Effector memory CD4-positive, alpha-beta T cell (primary cell): Measurements from ENCODE around the gene ERAS.

Source experiments
- DNase-seq, 3 donors: peaks; one replicate each; pipeline ENCODE4 v3.0.0-alpha.2; 2020
- H3K27ac ChIP-seq: 2 replicates; pipeline ENCODE4 v1.7.0; 2013; ENCODE audit warnings: mild to moderate bottlenecking, low read length, moderate library complexity; ENCODE audit not compliant: insufficient read depth, poor library complexity, severe bottlenecking
- H3K27me3 ChIP-seq: replicated peaks from 2 replicates; pipeline ENCODE4 v1.7.0; 2013; ENCODE audit warnings: mild to moderate bottlenecking, low read length; ENCODE audit not compliant: insufficient read depth, control insufficient read depth, poor library complexity, severe bottlenecking
- H3K36me3 ChIP-seq: 2 replicates; pipeline ENCODE4 v1.7.0; 2013; ENCODE audit warnings: mild to moderate bottlenecking, low read length, moderate library complexity; ENCODE audit not compliant: control insufficient read depth, insufficient read depth
- H3K4me1 ChIP-seq: 2 replicates; pipeline ENCODE4 v1.7.0; 2013; ENCODE audit warnings: low read length, mild to moderate bottlenecking; ENCODE audit not compliant: control insufficient read depth, insufficient read depth, poor library complexity, severe bottlenecking
- H3K4me3 ChIP-seq: 2 replicates; pipeline ENCODE4 v1.7.0; 2013; ENCODE audit warnings: low read length, low read depth, mild to moderate bottlenecking; ENCODE audit not compliant: insufficient read depth, poor library complexity, severe bottlenecking
- H3K9me3 ChIP-seq: 2 replicates; pipeline ENCODE4 v1.7.0; 2013; ENCODE audit warnings: mild to moderate bottlenecking, low read length, moderate library complexity; ENCODE audit not compliant: control insufficient read depth

The ERAS gene

GRCh38 chrX:48786825-48787504 lies 39.3 kb upstream of the ERAS start:
- no peaks in the 10 kb centered on the region for H3K27me3 ChIP-seq
- no peak overlapping the region for H3K4me3 ChIP-seq

GRCh38 chrX:48787505-48788443 lies 38.5 kb upstream of the ERAS start:
- DNase-seq: no peak
- no peaks in the 10 kb centered on the region for H3K4me1 ChIP-seq
- no peaks in the 10 kb centered on the region for H3K27me3 ChIP-seq
- H3K27ac ChIP-seq: no peak overlapping the region
- no peaks in the 10 kb centered on the region for H3K36me3 ChIP-seq
- no peak overlapping the region for H3K4me3 ChIP-seq
- no peaks in the 10 kb centered on the region for H3K9me3 ChIP-seq

More at GRCh38 chrX:48786825-48787504, 39.3 kb upstream of the ERAS start:
- DNase-seq: no peak
- Histone ChIP-seq H3K36me3 (no peaks in the 10 kb centered on the region), H3K27ac (no peak overlapping the region), H3K4me1 (no peaks in the 10 kb centered on the region), H3K9me3 (no peaks in the 10 kb centered on the region)

- Histone ChIP-seq H3K27ac (no peak overlapping the region), H3K4me3 (no peak overlapping the region), H3K27me3 (no peaks in the 10 kb centered on the region), H3K36me3 (no peaks in the 10 kb centered on the region), H3K4me1 (no peaks in the 10 kb centered on the region), H3K9me3 (no peaks in the 10 kb centered on the region)
- DNase-seq: no peak
These were observed 36.7 kb upstream of the ERAS start for GRCh38 chrX:48789366-48790220.

- no peaks in the 10 kb centered on the region for H3K36me3 ChIP-seq
- no peak for DNase-seq
- H3K27me3 ChIP-seq: no peaks in the 10 kb centered on the region
- no peak overlapping the region for H3K4me3 ChIP-seq
- H3K27ac ChIP-seq: no peak overlapping the region
- no peaks in the 10 kb centered on the region for H3K9me3 ChIP-seq
- no peaks in the 10 kb centered on the region for H3K4me1 ChIP-seq
These were observed 35.8 kb upstream of the ERAS start for GRCh38 chrX:48790477-48790876.

GRCh38 chrX:48791063-48791820 lies 35.1 kb upstream of the ERAS start:
- no peak for DNase-seq
- Histone ChIP-seq H3K27me3 (no peaks in the 10 kb centered on the region), H3K4me1 (no peaks in the 10 kb centered on the region), H3K36me3 (no peaks in the 10 kb centered on the region), H3K9me3 (no peaks in the 10 kb centered on the region), H3K4me3 (no peak overlapping the region), H3K27ac (no peak overlapping the region)

GRCh38 chrX:48792219-48792618 lies 34.1 kb upstream of the ERAS start:
- Histone ChIP-seq H3K4me3 (no peak overlapping the region), H3K27me3 (no peaks in the 10 kb centered on the region), H3K4me1 (no peaks in the 10 kb centered on the region), H3K27ac (no peak overlapping the region), H3K9me3 (no peaks in the 10 kb centered on the region), H3K36me3 (no peaks in the 10 kb centered on the region)
- DNase-seq: no peak

- H3K27ac ChIP-seq: no peak overlapping the region
- no peaks in the 10 kb centered on the region for H3K27me3 ChIP-seq
- no peaks in the 10 kb centered on the region for H3K4me1 ChIP-seq
- H3K9me3 ChIP-seq: no peaks in the 10 kb centered on the region
- no peak for DNase-seq
- H3K36me3 ChIP-seq: no peaks in the 10 kb centered on the region
- H3K4me3 ChIP-seq: no peak overlapping the region
These were observed 32.4 kb upstream of the ERAS start for GRCh38 chrX:48793935-48794334.

GRCh38 chrX:48794340-48794910 lies 31.9 kb upstream of the ERAS start:
- Histone ChIP-seq H3K27me3 (no peaks in the 10 kb centered on the region), H3K36me3 (no peaks in the 10 kb centered on the region), H3K4me3 (no peak overlapping the region), H3K27ac (no peak overlapping the region), H3K9me3 (no peaks in the 10 kb centered on the region), H3K4me1 (no peaks in the 10 kb centered on the region)
- DNase-seq: no peak

GRCh38 chrX:48794911-48795515 lies 31.3 kb upstream of the ERAS start:
- H3K4me1 ChIP-seq: no peaks in the 10 kb centered on the region
- no peaks in the 10 kb centered on the region for H3K9me3 ChIP-seq
- no peak overlapping the region for H3K4me3 ChIP-seq
- no peak for DNase-seq
- no peaks in the 10 kb centered on the region for H3K36me3 ChIP-seq
- no peaks in the 10 kb centered on the region for H3K27me3 ChIP-seq
- no peak overlapping the region for H3K27ac ChIP-seq
